NOMO-1 treated with dmso at 0.1 percent for 144 hours (cell line): ENCODE results near the gene CXCL3.

Experiments
- DNase-seq: peaks from one replicate; lab custom pipeline; 2025; ENCODE audit not compliant: unreplicated experiment; lab: John Stamatoyannopoulos, UW

Gene CXCL3

DNA sequence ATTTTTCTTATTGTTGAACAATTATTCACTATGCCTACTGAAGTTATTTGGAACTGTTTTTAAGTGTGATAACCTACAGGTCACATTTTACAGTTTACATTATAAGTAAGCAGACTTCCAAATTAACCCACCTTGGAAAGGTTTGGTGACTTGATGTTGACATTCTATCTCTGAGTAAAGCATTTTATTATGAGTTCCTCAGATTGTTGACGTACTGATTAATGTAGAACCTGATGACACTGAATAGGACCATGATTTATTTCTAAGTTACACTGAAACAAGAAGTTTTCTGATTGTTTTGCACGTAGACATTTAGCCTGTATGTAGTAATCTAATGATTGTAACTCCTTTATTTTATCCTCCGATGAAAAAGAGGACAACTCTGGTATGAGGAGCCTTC lies 17.0 kb upstream of the CXCL3 start:
- no peak for DNase-seq

DNA sequence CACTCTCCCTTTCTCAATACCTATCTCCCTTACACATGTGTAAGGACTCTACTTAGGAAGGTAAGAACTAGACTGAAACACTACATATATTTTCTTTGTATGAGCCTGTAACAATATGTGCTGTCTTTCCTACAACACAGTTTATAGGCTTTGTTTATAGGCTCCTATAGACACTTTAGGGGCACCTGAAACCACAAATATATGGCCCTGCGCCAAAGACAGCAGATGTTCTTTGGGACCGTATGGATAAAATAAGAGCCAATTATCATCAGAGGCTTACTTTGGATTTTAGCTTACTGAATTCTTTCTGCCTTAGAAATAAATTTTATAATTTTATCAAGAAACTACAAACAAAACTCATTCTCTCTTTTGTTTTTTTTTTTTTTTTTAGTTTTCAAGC lies 16.6 kb upstream of the CXCL3 start:
- DNase-seq: no peak

DNA sequence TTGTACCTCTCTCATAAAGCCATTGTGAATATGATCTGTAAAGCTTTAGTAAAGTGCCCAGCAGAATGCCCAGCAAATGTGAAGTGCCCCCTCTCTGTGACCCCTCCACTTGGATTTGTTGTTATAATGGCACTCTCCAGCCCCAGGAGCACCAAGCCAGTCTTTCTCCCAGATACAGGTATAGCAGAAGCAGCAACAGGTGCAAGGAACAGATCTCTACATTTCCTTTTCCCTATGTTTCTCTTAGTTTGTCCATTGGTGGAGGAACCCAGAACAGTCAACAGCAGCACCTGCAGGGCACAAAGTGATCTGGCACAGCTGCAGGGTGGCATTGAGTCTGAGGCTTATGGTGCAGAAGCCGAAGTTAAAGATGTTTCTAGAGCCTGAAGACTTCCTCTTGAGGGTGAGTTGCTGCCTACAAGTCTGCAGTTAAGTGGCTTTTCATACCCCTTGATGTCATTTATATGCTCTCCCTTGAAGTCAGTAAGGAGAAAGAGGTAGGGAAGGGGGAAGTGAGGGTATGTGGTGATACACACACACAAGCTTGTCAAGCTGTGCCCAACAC lies 16.1 kb upstream of the CXCL3 start:
- DNase-seq: no peak

DNA sequence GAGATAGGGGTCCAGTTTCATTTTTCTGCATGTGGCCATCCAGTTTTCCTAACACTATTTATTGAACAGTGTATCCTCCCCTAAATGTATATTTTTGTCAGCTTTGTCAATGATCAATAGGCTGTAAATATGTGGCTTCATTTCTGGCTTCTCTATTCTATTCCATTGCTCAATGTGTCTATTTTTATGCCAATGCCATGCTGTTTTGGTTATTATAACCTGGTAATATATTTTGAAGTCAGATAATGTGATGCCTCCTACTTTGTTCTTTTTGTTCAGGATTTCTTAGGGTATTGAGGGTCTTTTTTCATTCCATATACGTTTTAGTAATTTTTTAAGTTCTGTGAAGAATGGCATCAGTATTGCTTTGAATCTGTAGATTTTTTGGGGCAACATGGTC lies 8.7 kb upstream of the CXCL3 start:
- DNase-seq: no peak

DNA sequence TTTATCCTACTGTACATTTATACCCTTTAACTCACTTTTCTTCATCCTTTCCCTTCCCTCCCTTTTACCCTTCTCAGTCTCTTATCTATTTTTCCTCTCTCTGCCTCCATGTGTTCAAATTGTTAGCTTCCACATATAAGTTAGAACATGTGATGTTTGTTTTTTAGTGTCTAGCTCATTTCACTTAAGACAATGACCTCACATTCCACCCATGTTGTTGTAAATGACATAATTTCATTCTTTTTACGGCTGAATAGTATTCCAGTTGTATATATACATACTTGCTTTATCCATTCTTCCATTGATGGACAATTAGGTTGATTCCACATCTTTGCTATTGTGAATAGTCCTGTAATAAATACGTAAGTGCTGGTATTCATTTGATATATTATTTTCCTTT lies 7.3 kb upstream of the CXCL3 start:
- DNase-seq: no peak

DNA sequence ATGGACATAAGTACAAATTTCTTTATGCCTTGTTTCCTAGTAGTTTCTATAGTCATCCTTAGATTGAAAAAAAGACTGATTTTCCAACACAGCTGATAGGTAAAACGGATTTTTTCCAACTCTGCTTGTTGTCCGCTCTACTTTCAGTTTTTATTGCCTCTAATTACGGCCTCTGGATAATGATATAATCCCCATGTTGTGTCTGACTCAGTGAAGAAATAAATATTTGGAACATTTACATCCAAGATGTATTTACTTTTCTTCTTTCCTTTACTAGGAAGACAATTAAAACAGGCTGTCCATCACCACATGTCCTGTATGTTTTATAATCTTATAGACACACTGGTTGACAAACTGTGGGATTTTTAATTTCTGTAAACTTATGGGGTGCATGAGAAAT lies 6.8 kb upstream of the CXCL3 start:
- DNase-seq: no peak

DNA sequence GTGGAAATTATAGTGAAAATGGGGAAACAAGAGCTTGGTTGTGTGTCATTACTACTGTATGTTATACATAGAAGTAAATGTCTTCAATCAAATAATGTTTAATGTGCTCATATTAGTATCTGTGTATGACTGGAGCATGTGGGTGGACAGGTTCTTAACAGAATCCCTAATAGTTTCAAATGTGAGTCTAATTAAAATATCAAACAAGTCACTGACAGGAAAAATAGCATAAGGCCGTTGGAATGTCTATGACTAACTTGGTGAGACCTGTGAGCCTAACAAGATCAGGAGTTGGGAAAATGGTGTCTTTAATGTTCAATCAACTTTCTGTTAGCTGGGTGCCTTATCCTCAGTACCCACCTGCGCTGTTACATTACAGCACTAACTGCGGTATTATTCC lies 6.2 kb upstream of the CXCL3 start:
- no peak for DNase-seq

DNA sequence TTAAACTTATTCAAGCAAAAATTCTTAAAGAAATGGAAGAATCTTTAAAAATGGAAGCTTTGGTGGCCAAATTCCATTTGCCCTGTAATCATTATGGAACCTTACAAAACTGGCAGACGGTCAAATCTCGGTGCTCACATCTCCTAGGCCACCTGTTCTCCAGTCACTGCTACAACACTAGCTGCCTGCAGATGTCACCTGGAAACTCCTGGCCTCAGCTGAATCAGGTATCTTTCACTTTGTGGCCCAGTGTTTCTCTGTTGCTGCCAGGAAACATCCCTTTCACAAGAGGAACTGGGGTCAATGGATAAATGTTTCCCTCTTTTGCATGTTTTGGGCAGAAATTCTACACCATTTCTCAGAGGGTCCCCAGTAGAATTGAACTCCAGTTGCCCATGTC lies 4.2 kb upstream of the CXCL3 start:
- no peak for DNase-seq

DNA sequence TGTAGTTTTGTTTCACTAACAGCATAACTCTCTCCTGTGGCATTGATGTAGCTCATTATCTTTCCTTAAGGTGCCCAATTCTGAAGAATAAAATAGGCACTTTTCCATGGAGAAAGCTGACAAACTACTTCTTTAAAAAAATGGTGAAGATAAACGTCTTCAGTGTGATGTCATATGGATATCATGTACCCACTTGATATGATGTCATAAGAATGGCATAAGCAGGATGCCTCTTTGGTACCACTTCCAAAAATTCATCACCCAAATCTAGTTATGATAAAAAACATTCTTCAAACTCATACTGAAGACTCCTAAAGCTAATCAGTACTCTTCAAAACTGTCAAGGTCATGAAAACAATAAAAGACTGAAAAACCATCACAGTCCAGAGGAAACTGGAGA lies 2.9 kb upstream of the CXCL3 start:
- DNase-seq: no peak

DNA sequence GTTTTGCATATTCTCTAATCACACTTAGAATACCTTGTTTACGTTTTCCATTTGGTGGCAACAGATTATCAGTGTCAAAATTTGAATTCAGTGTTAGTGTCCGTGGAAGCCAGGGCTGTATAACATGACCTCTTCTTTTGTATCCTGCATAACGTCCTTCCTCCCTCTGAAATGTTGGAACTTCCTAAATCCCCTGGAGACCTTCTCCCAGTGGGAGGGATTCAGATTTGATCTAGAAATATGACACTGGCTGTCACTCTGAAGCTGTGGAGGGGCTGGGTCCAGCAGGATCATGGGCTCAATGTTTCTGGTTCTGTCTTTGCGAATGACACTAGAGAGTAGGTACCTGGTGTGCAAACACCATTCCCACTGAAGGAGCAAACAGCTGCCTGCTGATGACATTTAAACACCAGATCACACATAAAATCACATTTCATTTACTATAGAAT lies 850 bp upstream of the CXCL3 start:
- DNase-seq: no peak

DNA sequence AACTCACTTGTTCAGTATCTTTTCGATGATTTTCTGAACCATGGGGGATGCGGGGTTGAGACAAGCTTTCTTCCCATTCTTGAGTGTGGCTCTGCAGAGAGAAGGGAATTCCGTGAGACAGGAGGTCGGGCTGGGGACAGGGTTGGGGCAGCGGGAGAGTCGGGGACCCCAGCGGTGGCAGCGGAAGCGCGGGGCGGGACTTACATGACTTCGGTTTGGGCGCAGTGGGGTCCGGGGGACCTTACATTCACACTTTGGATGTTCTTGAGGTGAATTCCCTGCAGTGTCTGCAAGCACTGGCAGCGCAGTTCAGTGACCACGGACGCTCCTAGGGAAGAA lies 434 bp downstream of the CXCL3 start:
- DNase-seq: no peak

DNA sequence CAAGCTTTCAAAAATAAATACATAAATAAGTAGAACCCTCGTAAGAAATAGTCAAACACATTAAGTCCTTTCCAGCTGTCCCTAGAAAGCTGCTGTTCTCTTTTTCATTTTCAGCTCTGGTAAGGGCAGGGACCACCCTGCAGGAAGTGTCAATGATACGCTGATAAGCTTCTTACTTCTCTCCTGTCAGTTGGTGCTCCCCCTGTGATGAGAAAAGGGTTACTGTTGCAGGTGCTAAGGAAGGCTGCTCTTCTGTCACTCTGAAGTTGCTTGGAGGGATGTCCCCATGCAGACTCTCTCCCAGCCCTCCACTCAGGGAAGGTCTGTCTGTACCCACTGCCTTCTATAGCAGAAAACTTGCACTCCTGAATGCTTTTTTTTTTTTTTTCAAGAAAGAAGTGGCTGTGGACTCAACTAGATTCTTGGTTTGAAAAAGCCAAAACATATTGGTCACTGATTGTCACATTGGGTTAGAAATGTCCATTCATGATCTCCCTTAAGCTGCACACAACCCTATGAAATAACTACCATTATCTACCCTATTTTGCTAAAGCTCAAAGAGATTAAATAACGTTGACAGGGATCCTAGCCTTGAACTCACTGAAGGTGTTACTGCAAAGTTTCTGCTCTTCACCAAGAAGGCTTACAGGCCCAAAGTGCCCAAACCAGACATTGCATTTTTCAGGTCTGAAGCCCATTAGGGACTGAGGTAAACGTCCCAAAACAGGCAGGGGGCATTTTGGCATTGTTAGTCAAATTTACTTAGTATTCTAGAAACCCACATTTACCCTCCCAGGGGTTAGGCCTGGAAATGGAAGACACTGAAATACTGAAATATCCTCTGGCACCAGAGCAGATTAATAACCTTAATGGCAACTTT lies 1.2 kb downstream of the CXCL3 start:
- no peak for DNase-seq

DNA sequence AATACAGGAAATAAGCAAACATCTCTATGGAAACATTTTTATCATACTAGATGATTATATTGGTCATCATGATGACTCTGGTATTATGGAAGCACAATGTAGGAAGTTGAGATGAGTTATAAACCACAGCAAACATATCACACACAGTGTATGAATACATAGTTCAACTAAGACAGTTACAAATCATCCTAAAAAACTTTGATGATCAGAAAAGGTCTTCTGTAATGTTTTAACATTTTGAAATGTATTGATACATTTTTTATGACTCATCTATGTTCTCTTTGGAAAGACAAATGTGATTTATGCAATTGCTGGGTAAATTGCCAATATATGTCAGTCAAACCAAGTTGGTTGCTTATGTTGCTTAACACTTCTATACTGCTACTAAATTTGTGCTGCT lies 4.8 kb downstream of the CXCL3 start:
- DNase-seq: no peak

DNA sequence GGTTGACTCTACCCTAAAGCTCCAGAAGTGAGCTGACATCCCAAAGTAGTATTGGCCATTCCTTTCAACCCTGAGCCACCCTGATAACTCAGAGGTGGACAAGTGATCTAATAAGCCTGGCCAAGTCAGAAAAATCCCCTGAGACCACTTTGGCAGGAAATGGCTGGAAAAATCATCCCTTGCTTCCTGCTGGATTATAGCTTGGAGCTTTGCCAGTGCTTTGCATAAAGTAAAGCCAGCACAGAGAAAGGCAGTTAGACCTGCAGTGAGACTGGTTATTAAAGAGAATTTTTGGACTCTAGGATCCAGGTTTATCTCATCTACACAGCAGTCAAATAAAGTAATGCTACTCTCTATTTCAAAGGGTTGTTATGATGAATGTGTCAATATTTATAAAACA lies 6.4 kb downstream of the CXCL3 start:
- DNase-seq: no peak

DNA sequence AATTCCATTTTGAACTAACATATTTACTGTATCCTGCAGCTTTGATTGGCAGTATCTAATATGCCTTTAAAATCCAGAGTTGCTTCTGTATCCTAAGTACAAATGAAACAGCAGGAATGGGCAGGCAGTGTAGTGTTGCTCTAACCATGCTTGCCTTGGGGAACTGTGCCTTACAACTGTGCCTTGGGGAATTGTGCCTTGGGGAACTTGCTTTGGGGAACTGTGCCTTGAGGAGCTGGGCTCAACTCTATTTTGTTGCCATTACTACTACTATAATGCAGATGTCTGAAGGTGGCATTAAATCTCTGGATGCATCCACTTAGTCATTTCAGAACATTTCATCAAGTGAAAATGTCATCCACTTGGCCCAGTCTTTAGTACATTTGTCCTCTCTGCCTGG lies 6.9 kb downstream of the CXCL3 start:
- DNase-seq: no peak

DNA sequence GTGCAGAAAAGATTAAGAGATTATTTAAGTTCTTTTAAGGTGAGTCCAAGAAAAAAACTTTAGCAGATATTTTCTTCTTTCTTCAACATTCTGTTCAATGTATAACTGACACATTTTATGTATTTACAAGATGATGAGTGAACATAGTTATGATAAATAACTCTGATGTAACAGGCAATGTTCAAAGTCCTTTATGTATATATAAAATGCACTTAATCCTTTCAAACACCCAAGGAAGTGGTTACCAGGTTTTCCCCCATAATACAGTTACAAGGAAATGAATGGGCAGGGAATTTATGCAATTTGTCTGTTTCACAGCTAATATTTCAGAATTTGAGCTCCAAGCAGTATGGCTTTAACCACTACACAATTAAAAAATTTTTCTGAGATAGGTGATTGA lies 8.2 kb downstream of the CXCL3 start:
- no peak for DNase-seq

DNA sequence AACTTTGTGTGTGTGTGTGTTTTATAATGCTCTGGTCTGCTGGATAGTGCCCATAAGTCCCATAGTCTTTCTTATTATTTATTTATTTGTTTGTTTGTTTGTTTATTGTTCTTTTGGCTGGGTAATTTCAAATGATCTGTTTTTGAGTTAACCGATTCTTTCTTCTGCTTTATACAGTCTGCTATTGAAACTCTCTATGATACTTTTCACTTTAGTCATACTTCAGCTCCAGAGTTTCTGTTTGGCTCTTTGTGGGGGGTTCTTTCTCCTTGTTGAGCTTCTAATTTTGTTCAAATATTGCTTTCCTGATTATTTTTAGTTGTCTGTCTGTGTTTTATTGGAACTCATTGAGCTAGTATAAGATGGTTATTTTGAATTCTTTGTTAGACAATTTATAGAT lies 10.0 kb downstream of the CXCL3 start:
- DNase-seq: no peak

DNA sequence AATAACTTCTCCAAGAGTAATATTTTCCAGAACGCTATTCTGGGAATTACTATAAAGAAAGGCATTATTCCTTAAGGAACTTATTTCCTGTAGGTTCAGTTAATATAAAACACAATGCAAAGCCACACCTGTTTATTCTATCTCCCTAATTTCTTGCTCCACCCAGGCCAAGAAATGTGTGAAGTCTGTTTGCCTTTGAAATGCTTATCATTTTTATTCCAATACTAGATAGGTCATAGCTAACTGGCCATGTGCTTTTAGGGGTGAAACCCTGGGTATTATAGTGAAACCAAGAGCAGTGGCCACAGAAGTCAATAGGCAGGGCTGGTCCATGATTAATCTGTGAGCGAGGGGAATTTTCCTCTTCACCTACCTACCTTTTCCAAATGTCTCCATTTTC lies 14.8 kb downstream of the CXCL3 start:
- DNase-seq: no peak

DNA sequence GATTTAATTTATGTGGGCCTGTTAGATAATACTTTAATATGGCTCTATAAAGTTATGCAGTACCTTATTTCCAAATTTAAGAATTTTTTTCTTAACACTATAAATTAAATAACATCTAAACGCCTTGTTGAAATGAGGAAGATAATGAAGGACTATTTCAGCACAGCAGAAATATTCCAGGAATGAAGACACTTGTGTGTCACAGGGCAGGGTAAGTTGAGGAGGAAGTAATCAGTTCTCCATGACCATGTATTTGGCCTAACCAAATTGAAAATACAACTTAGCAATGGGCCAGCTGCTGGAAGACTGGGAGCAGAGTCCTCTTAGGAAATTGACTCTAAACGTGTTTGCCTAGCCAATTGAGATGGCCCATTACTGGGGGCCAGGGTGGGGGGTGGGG lies 16.9 kb downstream of the CXCL3 start:
- DNase-seq: no peak

DNA sequence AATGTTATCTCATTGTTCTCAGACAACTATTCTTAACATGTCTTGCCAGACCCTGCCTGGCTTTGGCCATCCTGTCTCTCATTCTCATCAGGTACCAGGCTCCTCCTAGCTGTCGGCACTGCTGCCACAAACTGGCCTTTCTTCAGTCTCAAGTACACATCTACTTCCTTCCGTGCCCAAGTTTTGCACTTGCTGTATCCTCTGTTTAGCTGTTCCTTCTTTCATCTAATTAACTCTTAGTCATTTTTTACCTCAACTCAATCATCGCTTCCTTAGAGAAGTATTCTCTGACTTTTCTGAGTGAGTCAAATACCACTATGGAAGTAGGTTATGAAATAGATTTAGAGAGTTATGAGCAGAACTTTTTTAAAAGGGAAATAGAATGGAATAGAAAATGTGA lies 19.7 kb downstream of the CXCL3 start:
- DNase-seq: peak; percentile 88

DNA sequence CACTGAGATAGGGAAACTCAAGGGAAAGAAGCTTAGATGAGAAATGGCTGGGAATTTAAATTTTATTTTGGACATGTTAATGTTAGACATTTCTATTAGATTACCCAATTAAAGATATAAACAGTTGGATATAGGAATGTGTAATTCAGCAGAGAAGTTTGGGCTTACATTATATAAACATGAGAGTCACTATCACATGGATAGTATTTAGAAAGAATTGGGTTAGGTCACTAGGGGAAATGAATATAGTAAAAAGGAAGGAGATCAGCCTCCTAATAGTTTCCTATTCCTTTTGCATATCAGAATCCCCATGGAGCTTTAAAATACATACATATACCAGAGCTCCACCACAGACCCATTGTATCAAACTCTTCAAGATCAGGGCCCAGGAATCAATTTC lies 20.4 kb downstream of the CXCL3 start:
- DNase-seq: no peak

DNA sequence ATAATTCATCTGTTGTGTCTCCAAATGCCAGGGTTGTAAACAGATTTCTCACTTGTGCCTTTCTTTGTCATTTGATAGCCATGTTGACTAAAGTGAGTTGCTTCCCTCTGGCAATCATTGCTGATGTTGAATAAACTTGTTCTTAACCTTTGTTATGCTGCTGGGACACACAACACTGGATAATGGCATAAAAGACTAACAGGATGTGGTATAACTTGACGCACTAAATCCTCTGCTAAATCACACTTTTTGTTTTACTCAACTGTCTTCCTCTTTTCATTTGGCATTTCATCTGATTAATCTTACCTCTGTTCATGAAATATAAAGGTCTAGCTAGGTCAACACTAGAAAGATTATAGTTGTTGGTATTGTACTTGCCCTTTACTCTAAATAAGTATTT lies 22.4 kb downstream of the CXCL3 start:
- no peak for DNase-seq

DNA sequence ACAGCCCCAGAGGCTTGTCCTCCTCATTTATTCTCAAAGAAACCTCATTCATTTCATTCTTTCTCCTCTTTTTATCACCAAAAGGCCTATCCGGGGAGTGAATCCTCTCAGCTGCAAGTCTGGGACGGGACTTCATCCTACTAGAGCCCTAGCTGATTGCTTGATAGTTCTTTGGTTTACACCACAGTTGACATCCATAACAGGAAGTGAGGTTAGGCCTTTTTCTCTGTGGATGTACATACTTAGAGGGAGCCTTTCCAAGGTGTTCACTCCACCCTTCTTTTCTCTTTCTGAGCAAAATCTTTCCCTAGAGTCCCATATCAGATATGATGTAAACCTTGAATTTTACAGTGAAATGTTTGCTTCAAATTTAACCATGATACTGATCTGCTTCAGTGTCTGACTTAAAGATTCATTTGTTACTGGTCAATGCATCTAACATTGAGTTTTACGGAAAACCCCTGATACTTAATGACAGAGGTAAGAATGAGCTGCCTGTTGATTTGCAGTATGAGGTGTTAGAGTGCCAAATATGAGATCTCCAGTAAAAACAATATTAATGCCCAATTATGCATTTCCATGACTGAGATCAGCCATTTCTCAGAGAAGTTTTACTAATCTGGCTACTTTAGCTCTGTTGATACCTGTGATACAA lies 23.2 kb downstream of the CXCL3 start:
- DNase-seq: no peak
